ENCODE measurements around the gene PLEKHG7.
"Not testable (repeated sequence)": the region's sequence is repeated elsewhere in the genome, so short reads cannot be mapped to it uniquely, and the experiment has no call there.

PLEKHG7 gene

DNA sequence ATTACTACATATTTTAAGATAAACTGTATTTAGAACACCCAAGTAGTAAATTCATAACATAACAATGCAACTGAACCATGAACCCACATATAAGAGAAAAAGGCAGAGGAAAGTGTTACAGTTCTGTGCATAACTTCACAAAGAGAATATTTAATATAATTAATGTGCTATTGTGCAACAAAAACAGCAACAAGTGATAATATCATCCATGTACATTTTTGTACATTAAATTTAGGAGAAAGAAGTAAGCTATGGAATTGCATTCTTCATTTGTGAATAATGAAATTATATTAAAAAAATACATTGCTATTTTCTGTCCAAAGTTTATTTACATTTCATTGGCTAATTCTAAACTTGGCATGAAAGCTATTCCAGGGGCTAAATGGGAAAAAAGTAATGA lies 72.6 kb downstream of the PLEKHG7 start:
- DNase-seq (ENCODE audit: low read depth): no peak
- no peak overlapping the region for H3K4me3 ChIP-seq (ENCODE audit: low read length)
- TF ChIP-seq, protein P1, sequence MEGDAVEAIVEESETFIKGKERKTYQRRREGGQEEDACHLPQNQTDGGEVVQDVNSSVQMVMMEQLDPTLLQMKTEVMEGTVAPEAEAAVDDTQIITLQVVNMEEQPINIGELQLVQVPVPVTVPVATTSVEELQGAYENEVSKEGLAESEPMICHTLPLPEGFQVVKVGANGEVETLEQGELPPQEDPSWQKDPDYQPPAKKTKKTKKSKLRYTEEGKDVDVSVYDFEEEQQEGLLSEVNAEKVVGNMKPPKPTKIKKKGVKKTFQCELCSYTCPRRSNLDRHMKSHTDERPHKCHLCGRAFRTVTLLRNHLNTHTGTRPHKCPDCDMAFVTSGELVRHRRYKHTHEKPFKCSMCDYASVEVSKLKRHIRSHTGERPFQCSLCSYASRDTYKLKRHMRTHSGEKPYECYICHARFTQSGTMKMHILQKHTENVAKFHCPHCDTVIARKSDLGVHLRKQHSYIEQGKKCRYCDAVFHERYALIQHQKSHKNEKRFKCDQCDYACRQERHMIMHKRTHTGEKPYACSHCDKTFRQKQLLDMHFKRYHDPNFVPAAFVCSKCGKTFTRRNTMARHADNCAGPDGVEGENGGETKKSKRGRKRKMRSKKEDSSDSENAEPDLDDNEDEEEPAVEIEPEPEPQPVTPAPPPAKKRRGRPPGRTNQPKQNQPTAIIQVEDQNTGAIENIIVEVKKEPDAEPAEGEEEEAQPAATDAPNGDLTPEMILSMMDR (conservative IDR thresholded peaks at IDR 0.05; ENCODE audit: low read length): no peak

DNA sequence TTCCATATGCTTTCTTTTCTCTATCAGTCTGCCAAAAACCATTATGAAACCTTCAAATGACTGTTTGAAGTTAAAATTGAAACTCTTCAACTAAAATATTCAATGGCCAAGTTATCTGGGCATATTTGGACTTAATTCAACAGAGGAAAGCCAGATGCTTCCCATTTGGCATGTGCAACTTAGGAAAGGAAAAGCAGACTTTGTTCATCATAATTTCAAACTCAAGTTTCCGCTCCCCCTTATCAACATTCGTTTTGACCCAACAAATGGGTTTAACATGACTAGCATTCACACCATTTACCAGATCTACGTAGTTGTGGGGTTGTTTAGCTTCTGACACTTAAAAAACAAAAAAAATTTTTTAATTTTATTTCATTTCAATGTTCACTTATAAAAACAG lies 75.7 kb downstream of the PLEKHG7 start:
- DNase-seq (ENCODE audit: low read depth): peak; percentile 20

DNA sequence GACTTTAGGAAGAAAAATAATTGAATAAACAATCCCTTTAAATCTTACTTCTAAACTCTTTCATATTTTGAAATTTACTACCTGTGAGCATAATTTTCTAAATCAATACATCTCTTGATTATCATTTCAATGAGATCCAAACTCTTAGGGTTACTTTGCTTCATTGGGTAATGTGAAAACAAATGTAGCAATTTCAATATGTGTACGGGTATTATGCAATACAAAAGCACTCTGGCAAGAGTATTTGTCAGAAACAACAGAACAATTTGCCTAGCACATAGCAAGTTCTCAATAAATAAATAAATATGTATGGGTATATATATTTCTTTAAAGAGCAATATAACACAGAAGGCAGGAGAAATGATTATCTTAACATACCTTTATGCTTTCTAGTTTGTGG lies 77.1 kb downstream of the PLEKHG7 start:
- no peak overlapping the region for H3K4me3 ChIP-seq (ENCODE audit: low read length)
- peak; percentile 69 for DNase-seq (ENCODE audit: low read depth)
- TF ChIP-seq, protein P1 (conservative IDR thresholded peaks at IDR 0.05; ENCODE audit: low read length): no peak

More for the DNA sequence above, 75.7 kb downstream of the PLEKHG7 start:
- H3K4me3 ChIP-seq (ENCODE audit: low read length): no peak overlapping the region
- TF ChIP-seq, protein P1 (conservative IDR thresholded peaks at IDR 0.05; ENCODE audit: low read length): no peak

GRCh38 chr12:92784356-92784755 lies 81.6 kb downstream of the PLEKHG7 start:
- TF ChIP-seq, protein P1 (conservative IDR thresholded peaks at IDR 0.05; ENCODE audit: low read length): no peak
- DNase-seq (ENCODE audit: low read depth): peak; percentile 84
- H3K4me3 ChIP-seq (ENCODE audit: low read length): no peak overlapping the region

GRCh38 chr12:92784797-92785562 lies 82.2 kb downstream of the PLEKHG7 start:
- TF ChIP-seq, protein P1 (conservative IDR thresholded peaks at IDR 0.05; ENCODE audit: low read length): peak; percentile 61
- no peak overlapping the region for H3K4me3 ChIP-seq (ENCODE audit: low read length)
- peak; percentile 65 for DNase-seq (ENCODE audit: low read depth)

GRCh38 chr12:92785563-92785950 lies 82.8 kb downstream of the PLEKHG7 start:
- TF ChIP-seq, protein P1 (conservative IDR thresholded peaks at IDR 0.05; ENCODE audit: low read length): no peak
- no peak for DNase-seq (ENCODE audit: low read depth)
- H3K4me3 ChIP-seq (ENCODE audit: low read length): no peak overlapping the region

DNA sequence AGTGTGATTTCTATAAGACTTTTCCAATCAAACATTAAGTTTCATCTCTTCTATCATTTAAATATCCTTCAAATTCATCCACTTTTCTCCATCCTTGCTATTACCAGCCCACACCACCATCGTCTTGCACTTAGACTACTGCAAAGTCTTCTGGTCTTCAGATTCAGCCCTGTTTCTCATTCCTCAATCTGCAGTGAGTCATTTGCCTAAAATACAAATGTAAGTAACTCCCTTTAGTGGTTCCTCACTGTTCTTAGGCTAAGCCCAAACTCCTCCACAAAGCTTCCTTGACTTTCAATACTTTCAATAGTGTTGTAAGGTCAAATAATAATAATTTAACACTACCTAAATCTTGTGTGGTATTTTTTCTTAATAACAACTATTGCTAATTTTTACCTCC lies 83.3 kb downstream of the PLEKHG7 start:
- H3K4me3 ChIP-seq (ENCODE audit: low read length): no peak overlapping the region
- DNase-seq (ENCODE audit: low read depth): peak; percentile 61
- TF ChIP-seq, protein P1 (conservative IDR thresholded peaks at IDR 0.05; ENCODE audit: low read length): no peak

GRCh38 chr12:92794356-92794755 lies 91.6 kb downstream of the PLEKHG7 start:
- not testable (repeated sequence) for DNase-seq (ENCODE audit: low read depth); H3K4me3 ChIP-seq (ENCODE audit: low read length)

Measured in AG10803 (cell line).